H9 (cell line): ENCODE data around the gene SAP30L. TPM values are rescaled to one million over a fixed set of nuclear protein-coding genes. Genes with fewer than 3 reads are reported as not detected.

Experiments
- DNase-seq: peaks from one replicate; pipeline ENCODE4 v3.0.0-alpha.2; 2017
- H2AFZ ChIP-seq: one replicate; pipeline ENCODE4 v1.6.1; 2013; ENCODE audit warnings: mild to moderate bottlenecking, low read length, control low read depth, moderate library complexity
- H2AK5ac ChIP-seq: 2 replicates; pipeline ENCODE4 v1.6.1; 2013; ENCODE audit warnings: low read length, control low read depth, mixed read lengths; ENCODE audit not compliant: insufficient read length
- H2BK120ac ChIP-seq: one replicate; pipeline ENCODE4 v1.6.1; 2013; ENCODE audit warnings: low read depth, mild to moderate bottlenecking, low read length, control low read depth, inconsistent platforms; ENCODE audit not compliant: poor library complexity, severe bottlenecking
- H2BK12ac ChIP-seq: 2 replicates; pipeline ENCODE4 v1.6.1; 2013; ENCODE audit warnings: low read length, control low read depth, mixed read lengths, low read depth; ENCODE audit not compliant: insufficient read length
- H2BK15ac ChIP-seq: 2 replicates; pipeline ENCODE4 v1.6.1; 2013; ENCODE audit warnings: low read depth, low read length, control low read depth
- H2BK20ac ChIP-seq: one replicate; pipeline ENCODE4 v1.6.1; 2013; ENCODE audit warnings: low read depth, mild to moderate bottlenecking, low read length, control low read depth, inconsistent platforms; ENCODE audit not compliant: poor library complexity, severe bottlenecking
- H2BK5ac ChIP-seq: 2 replicates; pipeline ENCODE4 v1.6.1; 2013; ENCODE audit warnings: low read length, control low read depth, mixed read lengths; ENCODE audit not compliant: insufficient read length
- H3K14ac ChIP-seq: 2 replicates; pipeline ENCODE4 v1.6.1; 2013; ENCODE audit warnings: low read length, control low read depth; ENCODE audit not compliant: insufficient read depth
- H3K18ac ChIP-seq: 2 replicates; pipeline ENCODE4 v1.6.1; 2013; ENCODE audit warnings: low read depth, mild to moderate bottlenecking, mixed read lengths, low read length, control low read depth; ENCODE audit not compliant: insufficient read length
- H3K23ac ChIP-seq: 2 replicates; pipeline ENCODE4 v1.6.1; 2013; ENCODE audit warnings: low read length, control low read depth, mixed read lengths, low read depth; ENCODE audit not compliant: insufficient read length
- H3K23me2 ChIP-seq: 2 replicates; pipeline ENCODE4 v1.6.1; 2013; ENCODE audit warnings: low read depth, mild to moderate bottlenecking, mixed read lengths, low read length, control low read depth; ENCODE audit not compliant: insufficient read length, poor library complexity, severe bottlenecking
- H3K27ac ChIP-seq: 2 replicates; pipeline ENCODE4 v1.5.1; 2013; ENCODE audit warnings: low read length, control low read depth, mixed read lengths, low read depth; ENCODE audit not compliant: insufficient read length
- H3K27me3 ChIP-seq: 2 replicates; pipeline ENCODE4 v1.6.1; 2013; ENCODE audit warnings: low read length, control low read depth, inconsistent platforms; ENCODE audit not compliant: insufficient read depth
- H3K4ac ChIP-seq: 2 replicates; pipeline ENCODE4 v1.6.1; 2013; ENCODE audit warnings: low read depth, mild to moderate bottlenecking, control low read depth, inconsistent platforms, low read length, moderate library complexity
- H3K4me1 ChIP-seq: 2 replicates; pipeline ENCODE4 v1.6.1; 2013; ENCODE audit warnings: low read length, control low read depth, inconsistent platforms; ENCODE audit not compliant: insufficient read depth
- H3K4me2 ChIP-seq: 2 replicates; pipeline ENCODE4 v1.6.1; 2013; ENCODE audit warnings: low read length, control low read depth, mixed read lengths; ENCODE audit not compliant: insufficient read length, insufficient read depth
- H3K56ac ChIP-seq: 2 replicates; pipeline ENCODE4 v1.6.1; 2013; ENCODE audit warnings: low read depth, mild to moderate bottlenecking, mixed read lengths, low read length, control low read depth; ENCODE audit not compliant: insufficient read length
- H3K79me1 ChIP-seq: 2 replicates; pipeline ENCODE4 v1.6.1; 2013; ENCODE audit warnings: low read depth, mild to moderate bottlenecking, moderate library complexity, low read length, control low read depth, inconsistent platforms; ENCODE audit not compliant: insufficient read depth, poor library complexity, severe bottlenecking
- H3K79me2 ChIP-seq: 2 replicates; pipeline ENCODE4 v1.6.1; 2013; ENCODE audit warnings: low read length, control low read depth, inconsistent platforms; ENCODE audit not compliant: insufficient read depth
- H3K9ac ChIP-seq: 2 replicates; pipeline ENCODE4 v1.6.1; 2013; ENCODE audit warnings: low read length, control low read depth, mixed read lengths; ENCODE audit not compliant: insufficient read length; ENCODE audit errors: extremely low read depth
- H3K9me3 ChIP-seq: one replicate; pipeline ENCODE4 v1.6.1; 2013; ENCODE audit warnings: low read depth, low read length, inconsistent platforms; ENCODE audit not compliant: control insufficient read depth
- H3T11ph ChIP-seq: one replicate; pipeline ENCODE4 v1.6.1; 2013; ENCODE audit warnings: mild to moderate bottlenecking, low read length, control low read depth, inconsistent platforms
- H4K20me1 ChIP-seq: one replicate; pipeline ENCODE4 v1.6.1; 2013; ENCODE audit not compliant: control insufficient read depth, insufficient read length, insufficient read depth
- H4K5ac ChIP-seq: 2 replicates; pipeline ENCODE4 v1.6.1; 2013; ENCODE audit warnings: low read depth, mild to moderate bottlenecking, mixed read lengths, low read length, control low read depth; ENCODE audit not compliant: insufficient read length
- H4K8ac ChIP-seq: replicated peaks from 2 replicates; pipeline ENCODE4 v1.6.1; 2013; ENCODE audit warnings: low read length, control low read depth, mixed read lengths, low read depth; ENCODE audit not compliant: insufficient read length
- H4K91ac ChIP-seq: 2 replicates; pipeline ENCODE4 v1.6.1; 2013; ENCODE audit warnings: low read depth, mild to moderate bottlenecking, moderate library complexity, mixed read lengths, low read length, control low read depth; ENCODE audit not compliant: insufficient read length
- H3K27ac Mint-ChIP-seq, 3 experiments: 2 replicates in 2 of 3; 3 replicates in 1 of 3; pipeline ENCODE4 v1.8.0; 2020 to 2021; ENCODE audit warnings: mixed read lengths in 3 of 3, mild to moderate bottlenecking in 1 of 3, moderate library complexity in 1 of 3
- H3K27me3 Mint-ChIP-seq: 2 replicates; pipeline ENCODE4 v1.8.0; 2021; ENCODE audit warnings: low read depth, mild to moderate bottlenecking, moderate library complexity, mixed read lengths
- H3K36me3 Mint-ChIP-seq, 3 experiments: 2 replicates in 2 of 3; 3 replicates in 1 of 3; pipeline ENCODE4 v1.8.0; 2020 to 2021; ENCODE audit warnings: low read depth in 3 of 3, mixed read lengths in 3 of 3; ENCODE audit not compliant: insufficient read depth in 1 of 3
- H3K4me1 Mint-ChIP-seq, 2 experiments: 2 replicates each; pipeline ENCODE4 v1.8.0; 2020; ENCODE audit warnings: mixed read lengths in 2 of 2
- H3K4me3 Mint-ChIP-seq, 2 experiments: 2 replicates in 1 of 2; 3 replicates in 1 of 2; pipeline ENCODE4 v1.8.0; 2020 to 2021; ENCODE audit warnings: mild to moderate bottlenecking in 2 of 2, mixed read lengths in 2 of 2, moderate library complexity in 1 of 2
- H3K9me3 Mint-ChIP-seq, 2 experiments: 2 replicates in 1 of 2; 3 replicates in 1 of 2; pipeline ENCODE4 v1.8.0; 2020; ENCODE audit warnings: mild to moderate bottlenecking in 2 of 2, mixed read lengths in 2 of 2, moderate library complexity in 1 of 2
- WGBS: extraction: QIAGEN DNeasy Blood & Tissue Kit; methylation state at CpG from one replicate; pipeline ENCODE4 v1.1.7; 2013; ENCODE audit warnings: missing lambda C conversion rate, low lambda C conversion rate, mixed read lengths; ENCODE audit not compliant: insufficient read length; ENCODE audit errors: extremely low coverage; 5-methylcytosine and 5-hydroxymethylcytosine counted together
- total RNA-seq: library from RNA; stranded (reverse); gene quantifications from 2 replicates; pipeline ENCODE4 v1.2.1, GENCODE V29; 2021
- TF ChIP-seq, protein P1 (sequence below): fragments of 200-600 bp; sonication (generic); conservative IDR thresholded peaks from 3 replicates; pipeline ENCODE4 v1.8.0; 2021; ENCODE audit warnings: antibody characterized with exemption, mild to moderate bottlenecking

The SAP30L gene
- total RNA-seq, 1 experiment from 2014 or later = 25.0 TPM

DNA sequence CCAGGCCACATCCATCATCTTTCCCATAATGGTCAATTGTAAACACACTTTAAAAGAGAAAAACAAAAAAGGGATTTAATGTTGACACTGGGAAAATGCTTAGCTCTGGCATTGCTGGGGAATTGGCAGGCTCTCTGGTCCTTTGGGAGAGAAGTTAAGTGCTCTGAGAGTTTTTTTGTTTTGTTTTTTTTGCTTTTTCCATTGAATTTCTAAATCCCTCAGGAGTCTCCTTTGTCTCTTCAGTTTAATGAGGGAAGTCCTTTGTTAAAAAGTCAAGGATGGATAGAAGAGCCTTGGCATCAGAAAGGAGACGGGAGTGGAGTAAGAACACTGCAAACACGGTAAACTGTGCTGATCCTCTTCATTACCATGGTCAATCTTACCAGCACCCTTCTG lies 39.3 kb downstream of the SAP30L start:
- Histone ChIP-seq H3K18ac (no peak overlapping the region), H3T11ph (no peak overlapping the region), H3K4me2 (peak overlapping the region; percentile 41), H2AFZ (no peak overlapping the region), H3K27ac (no peak overlapping the region), H3K27me3 (peaks cover 77% of the 10 kb centered on the region), H2AK5ac (no peak overlapping the region), H2BK12ac (no peak overlapping the region), H4K8ac (no peak overlapping the region), H3K9me3 (no peaks in the 10 kb centered on the region), H2BK5ac (no peak overlapping the region), H3K23me2 (no peaks in the 10 kb centered on the region), H3K4me1 (no peaks in the 10 kb centered on the region; the same call in none of the 2 replicates), H3K4ac (no peak overlapping the region), H2BK20ac (no peak overlapping the region), H3K23ac (no peak overlapping the region), H4K5ac (no peak overlapping the region), H3K79me2 (no peaks in the 10 kb centered on the region), H4K91ac (no peak overlapping the region), H3K14ac (no peak overlapping the region), H2BK15ac (no peak overlapping the region), H2BK120ac (no peak overlapping the region), H3K56ac (no peak overlapping the region), H3K9ac (no peak overlapping the region), H4K20me1 (peaks cover 2% of the 10 kb centered on the region), H3K79me1 (no peaks in the 10 kb centered on the region)
- Mint-ChIP-seq H3K27me3 (peaks cover 97% of the 10 kb centered on the region), H3K27ac (no peak overlapping the region), H3K36me3 (peaks cover 0 to 3% (median 0%) of the 10 kb centered on the region in 3 experiments; a peak in 1 of 7 replicates), H3K4me1 (peaks cover 50 to 68% of the 10 kb centered on the region in 2 experiments), H3K4me3 (peak overlapping the region in 1 of 2 experiments; percentile 3; a peak in 1 of 5 replicates), H3K9me3 (peaks cover 0 to 2% of the 10 kb centered on the region in 2 experiments; a peak in 3 of 5 replicates)
- WGBS = no CpG with 5 or more reads among the region's 2 CpGs
- no peak for DNase-seq
- TF ChIP-seq, protein P1, sequence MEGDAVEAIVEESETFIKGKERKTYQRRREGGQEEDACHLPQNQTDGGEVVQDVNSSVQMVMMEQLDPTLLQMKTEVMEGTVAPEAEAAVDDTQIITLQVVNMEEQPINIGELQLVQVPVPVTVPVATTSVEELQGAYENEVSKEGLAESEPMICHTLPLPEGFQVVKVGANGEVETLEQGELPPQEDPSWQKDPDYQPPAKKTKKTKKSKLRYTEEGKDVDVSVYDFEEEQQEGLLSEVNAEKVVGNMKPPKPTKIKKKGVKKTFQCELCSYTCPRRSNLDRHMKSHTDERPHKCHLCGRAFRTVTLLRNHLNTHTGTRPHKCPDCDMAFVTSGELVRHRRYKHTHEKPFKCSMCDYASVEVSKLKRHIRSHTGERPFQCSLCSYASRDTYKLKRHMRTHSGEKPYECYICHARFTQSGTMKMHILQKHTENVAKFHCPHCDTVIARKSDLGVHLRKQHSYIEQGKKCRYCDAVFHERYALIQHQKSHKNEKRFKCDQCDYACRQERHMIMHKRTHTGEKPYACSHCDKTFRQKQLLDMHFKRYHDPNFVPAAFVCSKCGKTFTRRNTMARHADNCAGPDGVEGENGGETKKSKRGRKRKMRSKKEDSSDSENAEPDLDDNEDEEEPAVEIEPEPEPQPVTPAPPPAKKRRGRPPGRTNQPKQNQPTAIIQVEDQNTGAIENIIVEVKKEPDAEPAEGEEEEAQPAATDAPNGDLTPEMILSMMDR = no peak
